HEK293 (cell line): ENCODE results near the gene TFR2.

Experiments
- CTCF ChIA-PET: fragments of 350-600 bp; formaldehyde crosslinking; extraction: SDS; loops from one replicate; lab custom pipeline; 2021; ENCODE audit warnings: antibody characterized with exemption; lab: Yijun Ruan, JAX
- POLR2A ChIA-PET: fragments of 300-600 bp; formaldehyde crosslinking; extraction: SDS; loops from one replicate; lab custom pipeline; 2020; ENCODE audit warnings: antibody characterized with exemption, inconsistent platforms; lab: Yijun Ruan, JAX
- H3K27ac ChIP-seq: fragments of 200-500 bp; sonication (Bioruptor generic); 2 replicates; pipeline ENCODE4 v1.5.1; 2014; ENCODE audit warnings: low read depth, low read length, control low read depth, inconsistent platforms; ENCODE audit errors: extremely low read depth
- H3K36me3 ChIP-seq, 2 experiments: fragments of 200-500 bp in 1 of 2; sonication (Bioruptor generic) in 1 of 2; 1 replicate in 1 of 2; 2 replicates in 1 of 2; pipeline ENCODE4 v1.5.1; 2014 to 2017; ENCODE audit warnings: inconsistent platforms in 2 of 2, low read length in 2 of 2; ENCODE audit not compliant: control insufficient read depth in 2 of 2, insufficient read depth in 1 of 2
- H3K4me1 ChIP-seq: fragments of 200-500 bp; sonication (Bioruptor generic); 2 replicates; pipeline ENCODE4 v1.5.1; 2014; ENCODE audit warnings: mild to moderate bottlenecking, low read length, inconsistent platforms; ENCODE audit not compliant: control insufficient read depth, insufficient read depth
- H3K4me3 ChIP-seq: 2 replicates; pipeline ENCODE4 v1.5.1; 2011; ENCODE audit warnings: low read depth, mild to moderate bottlenecking, control low read depth, low read length, moderate library complexity
- H3K9me3 ChIP-seq: fragments of 200-500 bp; sonication (Bioruptor generic); 2 replicates; pipeline ENCODE4 v1.5.1; 2014; ENCODE audit warnings: low read depth, low read length, inconsistent platforms; ENCODE audit not compliant: control insufficient read depth, insufficient read depth
- EGR2 ChIP-seq: fragments of 450-650 bp; formaldehyde crosslinking; IDR thresholded peaks from 2 replicates; pipeline ENCODE4 v1.5.1; 2016; ENCODE audit warnings: low read depth, missing biosample characterization, missing genetic modification characterization
- GLIS2 ChIP-seq: fragments of 450-650 bp; formaldehyde crosslinking; IDR thresholded peaks from 2 replicates; pipeline ENCODE4 v1.5.1; 2016; ENCODE audit warnings: missing biosample characterization, missing genetic modification characterization
- SCRT1 ChIP-seq: fragments of 450-650 bp; formaldehyde crosslinking; IDR thresholded peaks from 2 replicates; pipeline ENCODE4 v1.5.1; 2016; ENCODE audit warnings: missing biosample characterization, missing genetic modification characterization, borderline replicate concordance
- SCRT2 ChIP-seq: fragments of 450-650 bp; formaldehyde crosslinking; IDR thresholded peaks from 2 replicates; pipeline ENCODE4 v1.5.1; 2016; ENCODE audit warnings: missing biosample characterization, missing genetic modification characterization
- SP2 ChIP-seq: fragments of 450-650 bp; formaldehyde crosslinking; IDR thresholded peaks from 2 replicates; pipeline ENCODE4 v1.5.1; 2016; ENCODE audit warnings: missing biosample characterization, missing genetic modification characterization
- ZBTB17 ChIP-seq: fragments of 450-650 bp; formaldehyde crosslinking; IDR thresholded peaks from 2 replicates; pipeline ENCODE4 v1.5.1; 2016; ENCODE audit warnings: missing biosample characterization, missing genetic modification characterization
- ZBTB7A ChIP-seq: fragments of 450-650 bp; formaldehyde crosslinking; IDR thresholded peaks from 2 replicates; pipeline ENCODE4 v1.5.1; 2016; ENCODE audit warnings: low read depth, missing biosample characterization, missing genetic modification characterization
- ZBTB8A ChIP-seq: fragments of 450-650 bp; formaldehyde crosslinking; IDR thresholded peaks from 2 replicates; pipeline ENCODE4 v1.5.1; 2016; ENCODE audit warnings: missing biosample characterization, missing genetic modification characterization
- ZEB2 ChIP-seq: fragments of 450-650 bp; formaldehyde crosslinking; IDR thresholded peaks from 2 replicates; pipeline ENCODE4 v1.5.1; 2016; ENCODE audit warnings: missing biosample characterization, missing genetic modification characterization
- ZFHX2 ChIP-seq: fragments of 450-650 bp; formaldehyde crosslinking; conservative IDR thresholded peaks from 2 replicates; pipeline ENCODE4 v1.5.1; 2016; ENCODE audit warnings: missing biosample characterization, missing genetic modification characterization
- ZFP37 ChIP-seq: fragments of 450-650 bp; formaldehyde crosslinking; IDR thresholded peaks from 2 replicates; pipeline ENCODE4 v1.5.1; 2016; ENCODE audit warnings: missing biosample characterization, missing genetic modification characterization
- ZNF335 ChIP-seq: fragments of 450-650 bp; formaldehyde crosslinking; conservative IDR thresholded peaks from 2 replicates; pipeline ENCODE4 v1.5.1; 2016; ENCODE audit warnings: missing biosample characterization, missing genetic modification characterization
- ZNF394 ChIP-seq: fragments of 450-650 bp; formaldehyde crosslinking; IDR thresholded peaks from 2 replicates; pipeline ENCODE4 v1.5.1; 2016; ENCODE audit warnings: missing biosample characterization, missing genetic modification characterization, mild to moderate bottlenecking, moderate library complexity, borderline replicate concordance
- ZNF561 ChIP-seq: fragments of 450-650 bp; IDR thresholded peaks from 2 replicates; pipeline ENCODE4 v1.5.1; 2018; ENCODE audit warnings: missing biosample characterization, missing genetic modification characterization, borderline replicate concordance
- ZNF626 ChIP-seq: fragments of 450-650 bp; sonication (Bioruptor Pico); formaldehyde crosslinking; IDR thresholded peaks from 2 replicates; pipeline ENCODE4 v1.5.1; 2018; ENCODE audit warnings: missing biosample characterization, missing genetic modification characterization, inconsistent platforms
- ZXDB ChIP-seq: fragments of 450-650 bp; formaldehyde crosslinking; IDR thresholded peaks from 2 replicates; pipeline ENCODE4 v1.5.1; 2016; ENCODE audit warnings: missing biosample characterization, missing genetic modification characterization
- TF ChIP-seq, protein P1 (sequence below): fragments of 450-650 bp; formaldehyde crosslinking; IDR thresholded peaks from 2 replicates; pipeline ENCODE4 v1.5.1; 2016; ENCODE audit warnings: missing biosample characterization, missing genetic modification characterization
- TF ChIP-seq, protein P2 (sequence below): fragments of 450-650 bp; formaldehyde crosslinking; optimal IDR thresholded peaks from 2 replicates; pipeline ENCODE3; 2016; ENCODE audit warnings: missing biosample characterization, mild to moderate bottlenecking, missing genetic modification characterization
- TF ChIP-seq, protein P3 (sequence below): fragments of 450-650 bp; formaldehyde crosslinking; IDR thresholded peaks from 2 replicates; pipeline ENCODE4 v1.5.1; 2016; ENCODE audit warnings: missing biosample characterization, missing genetic modification characterization
- TF ChIP-seq, protein P4 (sequence below): fragments of 450-650 bp; formaldehyde crosslinking; IDR thresholded peaks from 2 replicates; pipeline ENCODE4; 2016; ENCODE audit warnings: missing biosample characterization, missing genetic modification characterization
- TF ChIP-seq, protein P5 (sequence below): fragments of 450-650 bp; formaldehyde crosslinking; IDR thresholded peaks from 2 replicates; pipeline ENCODE4 v1.5.1; 2016; ENCODE audit warnings: missing biosample characterization, missing genetic modification characterization

TFR2 gene

DNA sequence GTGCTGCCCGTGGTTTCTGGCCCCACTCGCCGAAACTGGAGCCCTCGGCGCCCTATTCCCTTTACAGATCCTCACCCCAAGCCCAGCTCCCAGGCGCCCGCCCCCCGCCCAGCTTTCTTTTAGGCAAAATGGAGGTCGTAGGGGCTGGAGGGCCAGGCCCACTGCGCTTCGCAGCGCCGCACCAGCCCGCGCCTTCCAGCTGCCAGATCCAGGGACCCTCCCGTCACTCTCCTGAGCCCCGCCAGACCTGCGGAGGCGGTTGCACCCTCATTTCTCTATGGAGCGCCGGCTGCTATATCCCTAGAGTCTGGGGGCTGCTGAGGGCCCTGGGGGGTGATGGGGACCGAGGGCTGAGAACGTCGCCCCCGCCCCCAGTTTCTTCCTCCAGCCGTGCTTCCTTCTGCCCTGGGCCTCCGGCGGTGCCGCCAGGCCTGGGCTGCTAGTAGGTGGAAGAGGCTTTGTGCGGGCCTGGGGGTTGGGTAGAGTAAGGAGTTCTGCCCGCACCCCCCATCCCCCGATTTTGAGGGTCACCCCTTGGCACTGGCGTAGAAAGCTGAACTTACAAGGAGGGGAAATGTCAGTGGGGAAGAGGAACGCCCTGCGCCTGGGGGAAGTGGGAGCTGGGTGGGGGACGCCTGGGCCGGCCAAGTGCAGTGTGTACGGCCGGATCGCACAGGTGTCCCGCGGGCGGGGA lies 33.2 kb upstream of the TFR2 start:
- POLR2A ChIA-PET = interaction anchor here (0.9 to 3.8 kb wide), 3 partner anchors 45 to 200 kb away, joined by 3 to 26 read pairs (median 3); partner anchors contain the start of genes FBXO24, LRCH4 and SRRT
- CTCF ChIA-PET = interaction anchor here (0.6 to 8.4 kb wide), 3 partner anchors 17 to 149 kb away, joined by 3 to 77 read pairs (median 3); no protein-coding TSS in a partner anchor
- Histone ChIP-seq H3K9me3 (no peaks in the 10 kb centered on the region), H3K36me3 (peaks cover 0 to 29% of the 10 kb centered on the region in 2 experiments; a peak in 2 of 3 replicates), H3K4me1 (peaks cover 5% of the 10 kb centered on the region; the same call in 1 of the 2 replicates), H3K27ac (peak overlapping the region; percentile 62), H3K4me3 (peak overlapping the region; percentile 97)
- TF ChIP-seq ZFHX2 (tag by site-specific recombination) (peak; percentile 80), EGR2 (peak; percentile 72), ZBTB7A (no peak), GLIS2 (tag by site-specific recombination) (0 out of 2 replicates have a peak, but pooled peaks have one; percentile 38), SP2 (tag by site-specific recombination) (peak; percentile 24; the same call in 1 of the 2 replicates), ZBTB8A (peak; percentile 71), ZBTB17 (tag by site-specific recombination) (peak; percentile 23; the same call in 1 of the 2 replicates), ZNF626 (tag by site-specific recombination) (no peak), ZEB2 (tag by site-specific recombination) (0 out of 2 replicates have a peak, but pooled peaks have one; percentile 23), ZNF561 (tag by site-specific recombination) (no peak), SCRT2 (peak; percentile 87), ZNF335 (tag by site-specific recombination) (peak; percentile 69), SCRT1 (0 out of 2 replicates have a peak, but pooled peaks have one; percentile 12), ZNF394 (tag by site-specific recombination) (no peak), ZFP37 (tag by site-specific recombination) (0 out of 2 replicates have a peak, but pooled peaks have one; percentile 18), ZXDB (peak; percentile 32; the same call in 1 of the 2 replicates)
- TF ChIP-seq, protein P1, sequence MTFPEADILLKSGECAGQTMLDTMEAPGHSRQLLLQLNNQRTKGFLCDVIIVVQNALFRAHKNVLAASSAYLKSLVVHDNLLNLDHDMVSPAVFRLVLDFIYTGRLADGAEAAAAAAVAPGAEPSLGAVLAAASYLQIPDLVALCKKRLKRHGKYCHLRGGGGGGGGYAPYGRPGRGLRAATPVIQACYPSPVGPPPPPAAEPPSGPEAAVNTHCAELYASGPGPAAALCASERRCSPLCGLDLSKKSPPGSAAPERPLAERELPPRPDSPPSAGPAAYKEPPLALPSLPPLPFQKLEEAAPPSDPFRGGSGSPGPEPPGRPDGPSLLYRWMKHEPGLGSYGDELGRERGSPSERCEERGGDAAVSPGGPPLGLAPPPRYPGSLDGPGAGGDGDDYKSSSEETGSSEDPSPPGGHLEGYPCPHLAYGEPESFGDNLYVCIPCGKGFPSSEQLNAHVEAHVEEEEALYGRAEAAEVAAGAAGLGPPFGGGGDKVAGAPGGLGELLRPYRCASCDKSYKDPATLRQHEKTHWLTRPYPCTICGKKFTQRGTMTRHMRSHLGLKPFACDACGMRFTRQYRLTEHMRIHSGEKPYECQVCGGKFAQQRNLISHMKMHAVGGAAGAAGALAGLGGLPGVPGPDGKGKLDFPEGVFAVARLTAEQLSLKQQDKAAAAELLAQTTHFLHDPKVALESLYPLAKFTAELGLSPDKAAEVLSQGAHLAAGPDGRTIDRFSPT (tag by site-specific recombination) = peak; percentile 39; the same call in 1 of the 2 replicates
- TF ChIP-seq, protein P2, sequence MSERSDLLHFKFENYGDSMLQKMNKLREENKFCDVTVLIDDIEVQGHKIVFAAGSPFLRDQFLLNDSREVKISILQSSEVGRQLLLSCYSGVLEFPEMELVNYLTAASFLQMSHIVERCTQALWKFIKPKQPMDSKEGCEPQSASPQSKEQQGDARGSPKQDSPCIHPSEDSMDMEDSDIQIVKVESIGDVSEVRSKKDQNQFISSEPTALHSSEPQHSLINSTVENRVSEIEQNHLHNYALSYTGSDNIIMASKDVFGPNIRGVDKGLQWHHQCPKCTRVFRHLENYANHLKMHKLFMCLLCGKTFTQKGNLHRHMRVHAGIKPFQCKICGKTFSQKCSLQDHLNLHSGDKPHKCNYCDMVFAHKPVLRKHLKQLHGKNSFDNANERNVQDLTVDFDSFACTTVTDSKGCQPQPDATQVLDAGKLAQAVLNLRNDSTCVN (tag by site-specific recombination) = peak; percentile 35
- TF ChIP-seq, protein P3, sequence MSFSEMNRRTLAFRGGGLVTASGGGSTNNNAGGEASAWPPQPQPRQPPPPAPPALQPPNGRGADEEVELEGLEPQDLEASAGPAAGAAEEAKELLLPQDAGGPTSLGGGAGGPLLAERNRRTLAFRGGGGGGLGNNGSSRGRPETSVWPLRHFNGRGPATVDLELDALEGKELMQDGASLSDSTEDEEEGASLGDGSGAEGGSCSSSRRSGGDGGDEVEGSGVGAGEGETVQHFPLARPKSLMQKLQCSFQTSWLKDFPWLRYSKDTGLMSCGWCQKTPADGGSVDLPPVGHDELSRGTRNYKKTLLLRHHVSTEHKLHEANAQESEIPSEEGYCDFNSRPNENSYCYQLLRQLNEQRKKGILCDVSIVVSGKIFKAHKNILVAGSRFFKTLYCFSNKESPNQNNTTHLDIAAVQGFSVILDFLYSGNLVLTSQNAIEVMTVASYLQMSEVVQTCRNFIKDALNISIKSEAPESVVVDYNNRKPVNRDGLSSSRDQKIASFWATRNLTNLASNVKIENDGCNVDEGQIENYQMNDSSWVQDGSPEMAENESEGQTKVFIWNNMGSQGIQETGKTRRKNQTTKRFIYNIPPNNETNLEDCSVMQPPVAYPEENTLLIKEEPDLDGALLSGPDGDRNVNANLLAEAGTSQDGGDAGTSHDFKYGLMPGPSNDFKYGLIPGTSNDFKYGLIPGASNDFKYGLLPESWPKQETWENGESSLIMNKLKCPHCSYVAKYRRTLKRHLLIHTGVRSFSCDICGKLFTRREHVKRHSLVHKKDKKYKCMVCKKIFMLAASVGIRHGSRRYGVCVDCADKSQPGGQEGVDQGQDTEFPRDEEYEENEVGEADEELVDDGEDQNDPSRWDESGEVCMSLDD = peak; percentile 79
- TF ChIP-seq, protein P4, sequence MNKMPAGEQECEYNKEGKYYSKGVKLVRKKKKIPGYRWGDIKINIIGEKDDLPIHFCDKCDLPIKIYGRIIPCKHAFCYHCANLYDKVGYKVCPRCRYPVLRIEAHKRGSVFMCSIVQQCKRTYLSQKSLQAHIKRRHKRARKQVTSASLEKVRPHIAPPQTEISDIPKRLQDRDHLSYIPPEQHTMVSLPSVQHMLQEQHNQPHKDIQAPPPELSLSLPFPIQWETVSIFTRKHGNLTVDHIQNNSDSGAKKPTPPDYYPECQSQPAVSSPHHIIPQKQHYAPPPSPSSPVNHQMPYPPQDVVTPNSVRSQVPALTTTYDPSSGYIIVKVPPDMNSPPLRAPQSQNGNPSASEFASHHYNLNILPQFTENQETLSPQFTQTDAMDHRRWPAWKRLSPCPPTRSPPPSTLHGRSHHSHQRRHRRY (tag by site-specific recombination) = no peak
- TF ChIP-seq, protein P5, sequence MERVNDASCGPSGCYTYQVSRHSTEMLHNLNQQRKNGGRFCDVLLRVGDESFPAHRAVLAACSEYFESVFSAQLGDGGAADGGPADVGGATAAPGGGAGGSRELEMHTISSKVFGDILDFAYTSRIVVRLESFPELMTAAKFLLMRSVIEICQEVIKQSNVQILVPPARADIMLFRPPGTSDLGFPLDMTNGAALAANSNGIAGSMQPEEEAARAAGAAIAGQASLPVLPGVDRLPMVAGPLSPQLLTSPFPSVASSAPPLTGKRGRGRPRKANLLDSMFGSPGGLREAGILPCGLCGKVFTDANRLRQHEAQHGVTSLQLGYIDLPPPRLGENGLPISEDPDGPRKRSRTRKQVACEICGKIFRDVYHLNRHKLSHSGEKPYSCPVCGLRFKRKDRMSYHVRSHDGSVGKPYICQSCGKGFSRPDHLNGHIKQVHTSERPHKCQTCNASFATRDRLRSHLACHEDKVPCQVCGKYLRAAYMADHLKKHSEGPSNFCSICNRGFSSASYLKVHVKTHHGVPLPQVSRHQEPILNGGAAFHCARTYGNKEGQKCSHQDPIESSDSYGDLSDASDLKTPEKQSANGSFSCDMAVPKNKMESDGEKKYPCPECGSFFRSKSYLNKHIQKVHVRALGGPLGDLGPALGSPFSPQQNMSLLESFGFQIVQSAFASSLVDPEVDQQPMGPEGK (tag by site-specific recombination) = peak; percentile 84
